HEK293T (cell line): ENCODE measurements around the gene HYAL2.

Source experiments
- BHLHE40 ChIP-seq: fragments of 450-650 bp; IDR thresholded peaks from 2 replicates; pipeline ENCODE4 v1.6.1; 2016; ENCODE audit warnings: mild to moderate bottlenecking, moderate library complexity, borderline replicate concordance
- ELF4 ChIP-seq: fragments of 450-650 bp; IDR thresholded peaks from 2 replicates; pipeline ENCODE4 v1.6.1; 2017; ENCODE audit warnings: antibody characterized with exemption
- FOXA1 ChIP-seq: fragments of 450-650 bp; IDR thresholded peaks from 2 replicates; pipeline ENCODE4 v1.6.1; 2016; ENCODE audit warnings: mild to moderate bottlenecking
- PKNOX1 ChIP-seq: fragments of 450-650 bp; IDR thresholded peaks from 2 replicates; pipeline ENCODE4 v1.6.1; 2016
- SP1 ChIP-seq: fragments of 450-650 bp; IDR thresholded peaks from 2 replicates; pipeline ENCODE4 v1.6.1; 2017
- SUZ12 ChIP-seq: fragments of 450-650 bp; IDR thresholded peaks from 2 replicates; pipeline ENCODE4 v1.6.1; 2016; ENCODE audit warnings: mild to moderate bottlenecking

GRCh38 chr3:50304601-50305000 is 17.9 kb downstream of the HYAL2 start:
- TF ChIP-seq PKNOX1 (no peak), ELF4 (no peak), FOXA1 (no peak), SP1 (no peak), BHLHE40 (no peak), SUZ12 (no peak)
